HepG2 (cell line): Measurements from ENCODE around the gene GAS2L1. TPM values are rescaled to one million over a fixed set of nuclear protein-coding genes. Genes with fewer than 3 reads are reported as not detected.

ENCODE experiments used
- ATAC-seq: fragments of 200-7000 bp; cut with Tn5 transposase; 3 replicates; pipeline ENCODE4 v1.9.1; 2020; ENCODE audit warnings: mild to moderate bottlenecking, moderate library complexity
- BruUV-seq: library from RNA; stranded (reverse); fragments of 400-500 nt; replicated peaks from 2 replicates; lab custom pipeline; 2021; lab: Mats Ljungman, UMichigan
- CTCF ChIA-PET: fragments of 300-600 bp; formaldehyde crosslinking; extraction: SDS; loops from one replicate; lab custom pipeline; 2021; ENCODE audit warnings: low total read pairs, inconsistent platforms, low intra/inter-chr PET ratio; lab: Yijun Ruan, JAX
- POLR2A ChIA-PET: fragments of 350-600 bp; sonication (Branson Sonifier 250); formaldehyde crosslinking; loops from one replicate; lab custom pipeline; 2020; ENCODE audit warnings: antibody characterized with exemption, inconsistent platforms; lab: Yijun Ruan, JAX
- DNase-seq: peaks from one replicate; pipeline ENCODE4 v3.0.0-alpha.2; 2015; ENCODE audit warnings: low spot score
- FAIRE-seq: peaks from 3 replicates; lab custom pipeline; 2011; peaks lifted over from hg19 to GRCh38; lab: Jason Lieb, UNC
- H2AFZ ChIP-seq: one replicate; pipeline ENCODE4 v1.6.1; 2011; ENCODE audit warnings: low read length, inconsistent platforms
- H3K27ac ChIP-seq: fragments of 300-600 bp; 3 replicates; pipeline ENCODE4 v1.8.0; 2011; ENCODE audit warnings: mixed run types, mild to moderate bottlenecking, mixed read lengths, low read length, inconsistent platforms; ENCODE audit not compliant: insufficient read depth; ENCODE audit errors: extremely low read length
- H3K27me3 ChIP-seq, 2 experiments: fragments of 200-600 bp in 1 of 2; 2 replicates in 1 of 2; 3 replicates in 1 of 2; pipeline versions ENCODE4 v1.6.0 to v1.8.0; 2011; ENCODE audit warnings: low read length in 2 of 2, mild to moderate bottlenecking in 2 of 2, moderate library complexity in 2 of 2, inconsistent platforms in 1 of 2; ENCODE audit not compliant: insufficient read depth in 2 of 2, control insufficient read depth in 1 of 2
- H3K36me3 ChIP-seq, 2 experiments: fragments of 200-600 bp in 1 of 2; replicated peaks in 1 of 2; 2 replicates in 1 of 2; 3 replicates in 1 of 2; pipeline versions ENCODE4 v1.5.1 to v1.8.0; 2011; ENCODE audit warnings: low read length in 2 of 2, inconsistent platforms in 1 of 2; ENCODE audit not compliant: insufficient read depth in 2 of 2, control insufficient read depth in 1 of 2
- H3K4me1 ChIP-seq: 2 replicates; pipeline ENCODE4 v1.5.1; 2012; ENCODE audit warnings: low read length, inconsistent platforms; ENCODE audit not compliant: insufficient read depth
- H3K4me2 ChIP-seq: 2 replicates; pipeline ENCODE4 v1.6.0; 2011; ENCODE audit warnings: low read depth, low read length, inconsistent platforms
- H3K4me3 ChIP-seq, 3 experiments: fragments of 200-600 bp in 1 of 3; sonication (generic), shearing (Covaris generic) in 1 of 3; replicated peaks in 1 of 3; 2 replicates each; pipeline ENCODE4 v1.5.1; 2011 to 2016; ENCODE audit warnings: low read length in 3 of 3, inconsistent platforms in 2 of 3, low read depth in 2 of 3, mild to moderate bottlenecking in 2 of 3, control low read depth in 1 of 3, mixed read lengths in 1 of 3; ENCODE audit not compliant: insufficient read depth in 1 of 3
- H3K79me2 ChIP-seq: one replicate; pipeline ENCODE4 v1.6.1; 2011; ENCODE audit warnings: low read length, inconsistent platforms; ENCODE audit not compliant: insufficient read depth
- H3K9ac ChIP-seq: 2 replicates; pipeline ENCODE4 v1.6.0; 2011; ENCODE audit warnings: mild to moderate bottlenecking, low read depth, low read length, inconsistent platforms; ENCODE audit not compliant: insufficient read depth
- H3K9me3 ChIP-seq: 2 replicates; pipeline ENCODE4 v1.5.1; 2012; ENCODE audit warnings: mild to moderate bottlenecking, low read length
- H4K20me1 ChIP-seq: 2 replicates; pipeline ENCODE4 v1.6.0; 2011; ENCODE audit warnings: inconsistent platforms, mild to moderate bottlenecking, low read length, moderate library complexity; ENCODE audit not compliant: insufficient read depth
- ETS1 ChIP-seq: sonication (generic); formaldehyde crosslinking; IDR thresholded peaks from 2 replicates; pipeline ENCODE4 v1.4.0; 2020; ENCODE audit warnings: missing genetic modification reagents
- HMGXB4 ChIP-seq, 2 experiments: sonication (generic) in 1 of 2; formaldehyde crosslinking in 1 of 2; IDR thresholded peaks; 2 replicates each; pipeline versions ENCODE4 v1.4.0 to v1.6.1; 2018 to 2020; ENCODE audit warnings: missing genetic modification reagents in 2 of 2, borderline replicate concordance in 1 of 2, low read depth in 1 of 2, mild to moderate bottlenecking in 1 of 2, missing biosample characterization in 1 of 2
- KDM3A ChIP-seq: IDR thresholded peaks from 2 replicates; pipeline ENCODE4 v1.6.1; 2018; ENCODE audit warnings: low read depth, missing compliant biosample characterization
- MTF2 ChIP-seq: sonication (generic); formaldehyde crosslinking; IDR thresholded peaks from 2 replicates; pipeline ENCODE4 v1.5.0; 2020; ENCODE audit warnings: missing genetic modification reagents, borderline replicate concordance
- NFIB ChIP-seq: sonication (generic); formaldehyde crosslinking; IDR thresholded peaks from 2 replicates; pipeline ENCODE4 v1.9.0; 2021; ENCODE audit warnings: missing genetic modification reagents, mild to moderate bottlenecking, borderline replicate concordance
- SMARCC2 ChIP-seq: fragments of 450-650 bp; IDR thresholded peaks from 2 replicates; pipeline ENCODE4 v1.6.1; 2017; ENCODE audit warnings: antibody characterized with exemption, mild to moderate bottlenecking
- ZNF138 ChIP-seq: sonication (generic); formaldehyde crosslinking; IDR thresholded peaks from 2 replicates; pipeline ENCODE4 v1.5.0; 2020; ENCODE audit warnings: mild to moderate bottlenecking, low read depth, missing genetic modification reagents
- ZNF275 ChIP-seq: sonication (generic); formaldehyde crosslinking; IDR thresholded peaks from 2 replicates; pipeline ENCODE4 v1.8.0; 2022; ENCODE audit warnings: missing genetic modification reagents, mild to moderate bottlenecking, inconsistent platforms, borderline replicate concordance
- ZNF501 ChIP-seq: sonication (generic); formaldehyde crosslinking; IDR thresholded peaks from 2 replicates; pipeline ENCODE4 v1.5.1; 2020; ENCODE audit warnings: mild to moderate bottlenecking, moderate library complexity, missing genetic modification reagents
- WGBS: methylation state at CpG from one replicate; pipeline ENCODE4 v1.1.6; 2017; ENCODE audit warnings: low lambda C conversion rate; 5-methylcytosine and 5-hydroxymethylcytosine counted together
- in situ Hi-C: cut with HindIII; loops from 2 replicates; pipeline ENCODE4 v1.10.0; 2017; ENCODE audit warnings: low pct_unique_long_range_greater_than_20kb; ENCODE audit not compliant: extremely low pct_ligation_motif_present
- intact Hi-C: fragments of 100-400 bp; cut with micrococcal nuclease; formaldehyde crosslinking; loops from one replicate; pipeline ENCODE4 v1.10.0; 2022; ENCODE audit not compliant: unreplicated experiment
- polyA plus RNA-seq, 8 experiments: library from polyadenylated mRNA; depleted of rRNA in 3 of 8; stranded (reverse) in 7 of 8; unstranded in 1 of 8; fragments of >200 nt; fragmentation: Illumina TruSeq in 4 of 8; extraction: Trizol in 4 of 8; gene quantifications; 2 replicates each; pipeline versions ENCODE4 v1.2.1 to v1.2.3, GENCODE V29; 2011 to 2016; ENCODE audit warnings: low read depth in 4 of 8, missing spikeins in 1 of 8, mixed read lengths in 1 of 8; ENCODE audit not compliant: insufficient read depth in 1 of 8
- total RNA-seq, 5 experiments: library from RNA; depleted of rRNA; stranded (reverse); fragments of >200 nt; fragmentation: Illumina TruSeq; extraction: Trizol; gene quantifications; 2 replicates each; pipeline ENCODE4 v1.2.3, GENCODE V29; 2016; ENCODE audit warnings: low read depth in 1 of 5

The GAS2L1 gene
- total and polyA plus RNA-seq, 2 of the 13 experiments (the other 11 are each of a cell fraction or from before 2014, with no cell fraction given) = 1.8 to 3.3 TPM

- H3K9me3 ChIP-seq = no peaks in the 10 kb centered on the region
- intact Hi-C loops (no loop called here), in situ Hi-C loops (no loop called here)
- WGBS = 93% methylated on average over 11 of the region's 11 CpGs
- H3K36me3 ChIP-seq = peaks cover 6 to 18% of the 10 kb centered on the region in 2 experiments; a peak in 4 of 5 replicates
- H3K27ac ChIP-seq = no peak overlapping the region
- H3K27me3 ChIP-seq = no peaks in the 10 kb centered on the region
- no peak overlapping the region for H3K4me2 ChIP-seq
- no peaks in the 10 kb centered on the region for H4K20me1 ChIP-seq
- DNase-seq (no peak), ATAC-seq (no peak), FAIRE-seq (no peak)
- CTCF ChIA-PET = no interaction called here
- POLR2A ChIA-PET = no interaction called here
- H3K4me1 ChIP-seq = peaks cover 2% of the 10 kb centered on the region; the same call in 1 of the 2 replicates
- H3K4me3 ChIP-seq = no peak overlapping the region
- no peak overlapping the region for H2AFZ ChIP-seq
- no TSS peak for BruUV-seq
- no peaks in the 10 kb centered on the region for H3K79me2 ChIP-seq
- no peak overlapping the region for H3K9ac ChIP-seq
- TF ChIP-seq ETS1 (CRISPR knock-in tag) = no peak
- TF ChIP-seq MTF2 (CRISPR knock-in tag) = no peak
Observed at GRCh38 chr22:29329581-29329980, 23.1 kb downstream of the GAS2L1 start.

- WGBS = 93% methylated on average over 11 of the region's 19 CpGs
- Histone ChIP-seq H3K9ac (no peak overlapping the region), H3K27ac (no peak overlapping the region), H3K4me1 (peaks cover 9% of the 10 kb centered on the region), H3K79me2 (no peaks in the 10 kb centered on the region), H3K4me2 (no peak overlapping the region), H2AFZ (no peak overlapping the region), H3K36me3 (peaks cover 6 to 20% of the 10 kb centered on the region in 2 experiments; a peak in 4 of 5 replicates), H4K20me1 (no peaks in the 10 kb centered on the region), H3K9me3 (no peaks in the 10 kb centered on the region), H3K27me3 (no peaks in the 10 kb centered on the region), H3K4me3 (no peak overlapping the region)
- BruUV-seq = no TSS peak
- ChIA-PET POLR2A (no interaction called here), CTCF (no interaction called here)
- ATAC-seq (no peak), FAIRE-seq (no peak), DNase-seq (no peak)
- TF ChIP-seq ZNF275 (no peak), ZNF501 (CRISPR knock-in tag) (no peak), HMGXB4 (CRISPR knock-in tag; IDR thresholded peaks at IDR 0.05; ENCODE audit: borderline replicate concordance in 1 of 2, low read depth in 1 of 2) (no peak), SMARCC2 (no peak), KDM3A (CRISPR knock-in tag) (no peak), ZNF138 (CRISPR knock-in tag) (no peak), NFIB (CRISPR knock-in tag) (no peak)
- intact Hi-C loops (no loop called here), in situ Hi-C loops (no loop called here)
Observed at GRCh38 chr22:29330291-29330690, 23.8 kb downstream of the GAS2L1 start.
